NB4 (cell line): ENCODE results near the gene C15orf39.

Source experiments
- MYC ChIP-seq: IDR thresholded peaks from 2 replicates; pipeline ENCODE4 v1.6.1; 2011; ENCODE audit warnings: low read depth, low read length
- POLR2A ChIP-seq: IDR thresholded peaks from 2 replicates; pipeline ENCODE4 v1.6.1; 2011; ENCODE audit warnings: mild to moderate bottlenecking; ENCODE audit not compliant: insufficient read length; ENCODE audit errors: extremely low read depth
- TF ChIP-seq, protein P1 (sequence below): IDR thresholded peaks from one replicate; pipeline ENCODE4 v1.5.1; 2012; ENCODE audit warnings: low read depth, low read length
- TF ChIP-seq, protein P2 (sequence below): IDR thresholded peaks from 2 replicates; pipeline ENCODE4 v1.6.1; 2011; ENCODE audit warnings: low read depth, low read length

DNA sequence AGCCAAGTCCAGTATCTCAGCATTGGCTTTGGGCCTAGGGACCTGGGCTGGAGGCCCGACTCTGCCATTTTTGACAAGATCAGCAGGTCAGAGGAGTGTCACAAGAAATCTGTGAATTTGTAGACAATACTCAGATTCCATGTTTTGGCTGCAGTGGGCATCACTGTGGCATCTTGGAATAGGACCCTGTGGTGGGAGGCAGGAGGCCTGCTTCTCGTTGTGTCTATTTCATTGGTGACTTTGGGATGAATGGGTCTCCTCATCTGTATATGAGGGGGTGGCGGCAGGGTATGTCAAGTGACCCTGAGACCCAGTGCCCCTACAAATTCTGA is 3.3 kb downstream of the C15orf39 start:
- TF ChIP-seq, protein P1, sequence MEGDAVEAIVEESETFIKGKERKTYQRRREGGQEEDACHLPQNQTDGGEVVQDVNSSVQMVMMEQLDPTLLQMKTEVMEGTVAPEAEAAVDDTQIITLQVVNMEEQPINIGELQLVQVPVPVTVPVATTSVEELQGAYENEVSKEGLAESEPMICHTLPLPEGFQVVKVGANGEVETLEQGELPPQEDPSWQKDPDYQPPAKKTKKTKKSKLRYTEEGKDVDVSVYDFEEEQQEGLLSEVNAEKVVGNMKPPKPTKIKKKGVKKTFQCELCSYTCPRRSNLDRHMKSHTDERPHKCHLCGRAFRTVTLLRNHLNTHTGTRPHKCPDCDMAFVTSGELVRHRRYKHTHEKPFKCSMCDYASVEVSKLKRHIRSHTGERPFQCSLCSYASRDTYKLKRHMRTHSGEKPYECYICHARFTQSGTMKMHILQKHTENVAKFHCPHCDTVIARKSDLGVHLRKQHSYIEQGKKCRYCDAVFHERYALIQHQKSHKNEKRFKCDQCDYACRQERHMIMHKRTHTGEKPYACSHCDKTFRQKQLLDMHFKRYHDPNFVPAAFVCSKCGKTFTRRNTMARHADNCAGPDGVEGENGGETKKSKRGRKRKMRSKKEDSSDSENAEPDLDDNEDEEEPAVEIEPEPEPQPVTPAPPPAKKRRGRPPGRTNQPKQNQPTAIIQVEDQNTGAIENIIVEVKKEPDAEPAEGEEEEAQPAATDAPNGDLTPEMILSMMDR, result no peak
- no peak for TF ChIP-seq POLR2A
- TF ChIP-seq, protein P2, sequence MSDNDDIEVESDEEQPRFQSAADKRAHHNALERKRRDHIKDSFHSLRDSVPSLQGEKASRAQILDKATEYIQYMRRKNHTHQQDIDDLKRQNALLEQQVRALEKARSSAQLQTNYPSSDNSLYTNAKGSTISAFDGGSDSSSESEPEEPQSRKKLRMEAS, result no peak
- TF ChIP-seq MYC, result no peak
